ENCODE results near the gene RAD51B. TPM values are rescaled to one million over a fixed set of nuclear protein-coding genes. Genes with fewer than 3 reads are reported as not detected.

The RAD51B gene
- total RNA-seq, 1 experiment from 2014 or later = 29.9 TPM

DNA sequence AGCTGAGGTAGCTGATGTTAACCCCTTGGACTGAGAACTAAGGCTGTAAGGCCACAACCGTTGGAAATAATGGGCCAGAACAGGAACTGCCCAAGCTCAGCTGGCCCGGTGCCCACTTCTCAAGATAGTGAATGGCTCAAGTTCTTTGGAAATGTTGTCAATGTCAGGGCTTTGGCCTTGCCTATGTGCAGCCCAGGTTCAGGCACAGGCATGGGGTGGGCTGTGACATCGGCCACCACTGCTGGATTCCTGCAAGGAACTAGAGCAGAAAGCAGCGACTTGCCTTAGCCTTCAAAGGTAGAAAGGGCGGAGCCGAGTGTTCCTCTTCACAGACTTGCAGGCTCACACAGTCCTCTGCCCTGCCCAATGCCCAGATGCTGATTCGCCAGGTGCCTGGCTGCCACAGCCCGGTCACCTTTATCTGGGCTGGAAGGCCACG lies 682.1 kb downstream of the RAD51B start:
- Histone ChIP-seq H3F3A (ENCODE audit: insufficient read depth, low read depth) (no peaks in the 10 kb centered on the region), H4K20me1 (ENCODE audit: insufficient read depth) (no peaks in the 10 kb centered on the region), H2AFZ (no peak overlapping the region), H3K4me1 (replicated peaks; ENCODE audit: insufficient read depth) (peaks cover 9% of the 10 kb centered on the region; the same call in 1 of the 2 replicates), H3K9me3 (ENCODE audit: insufficient read depth, low read depth) (no peaks in the 10 kb centered on the region), H3K4me2 (no peak overlapping the region), H3K27ac (no peak overlapping the region), H3K79me2 (ENCODE audit: low read depth) (no peaks in the 10 kb centered on the region), H3K36me3 (ENCODE audit: low read depth) (no peaks in the 10 kb centered on the region), H3K9me2 (ENCODE audit: insufficient read depth) (no peaks in the 10 kb centered on the region), H3K27me3 (ENCODE audit: insufficient read depth, low read depth) (no peaks in the 10 kb centered on the region), H3K4me3 (no peak overlapping the region)
- DNase-seq = no peak
- intact Hi-C loops (cut with micrococcal nuclease; ENCODE audit: unreplicated experiment) = no loop called here
- no TSS peak for BruUV-seq (replicated peaks)
- POLR2A ChIA-PET (ENCODE audit: unreplicated experiment) = no interaction called here
- TF ChIP-seq, protein P1, sequence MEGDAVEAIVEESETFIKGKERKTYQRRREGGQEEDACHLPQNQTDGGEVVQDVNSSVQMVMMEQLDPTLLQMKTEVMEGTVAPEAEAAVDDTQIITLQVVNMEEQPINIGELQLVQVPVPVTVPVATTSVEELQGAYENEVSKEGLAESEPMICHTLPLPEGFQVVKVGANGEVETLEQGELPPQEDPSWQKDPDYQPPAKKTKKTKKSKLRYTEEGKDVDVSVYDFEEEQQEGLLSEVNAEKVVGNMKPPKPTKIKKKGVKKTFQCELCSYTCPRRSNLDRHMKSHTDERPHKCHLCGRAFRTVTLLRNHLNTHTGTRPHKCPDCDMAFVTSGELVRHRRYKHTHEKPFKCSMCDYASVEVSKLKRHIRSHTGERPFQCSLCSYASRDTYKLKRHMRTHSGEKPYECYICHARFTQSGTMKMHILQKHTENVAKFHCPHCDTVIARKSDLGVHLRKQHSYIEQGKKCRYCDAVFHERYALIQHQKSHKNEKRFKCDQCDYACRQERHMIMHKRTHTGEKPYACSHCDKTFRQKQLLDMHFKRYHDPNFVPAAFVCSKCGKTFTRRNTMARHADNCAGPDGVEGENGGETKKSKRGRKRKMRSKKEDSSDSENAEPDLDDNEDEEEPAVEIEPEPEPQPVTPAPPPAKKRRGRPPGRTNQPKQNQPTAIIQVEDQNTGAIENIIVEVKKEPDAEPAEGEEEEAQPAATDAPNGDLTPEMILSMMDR (conservative IDR thresholded peaks at IDR 0.05) = no peak
- no peak for TF ChIP-seq EZH2 (IDR thresholded peaks at IDR 0.05; ENCODE audit: low read depth)
- CTCF ChIA-PET = no interaction called here

DNA sequence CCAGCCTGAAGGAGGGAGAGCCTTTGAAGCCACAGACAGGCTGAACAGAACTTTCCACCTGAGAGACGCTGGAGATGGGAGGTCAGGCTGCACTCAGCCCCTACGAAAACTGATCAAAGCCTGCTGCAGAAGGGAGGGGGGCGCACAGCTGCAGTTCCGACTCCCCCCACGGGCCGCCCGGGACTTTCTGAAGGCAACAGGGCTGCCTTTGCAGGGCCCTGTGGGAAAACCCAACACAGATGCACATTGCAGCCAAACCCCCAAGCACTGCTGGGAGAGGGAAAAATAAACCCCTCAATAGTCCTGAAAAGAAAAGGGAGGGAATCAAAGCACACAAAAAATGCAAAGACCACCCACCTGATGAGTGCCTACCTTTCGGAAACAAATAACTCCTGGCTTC lies 682.7 kb downstream of the RAD51B start:
- no peak overlapping the region for H2AFZ ChIP-seq
- CTCF ChIA-PET = no interaction called here
- H3K4me2 ChIP-seq = no peak overlapping the region
- no peaks in the 10 kb centered on the region for H3F3A ChIP-seq (ENCODE audit: insufficient read depth, low read depth)
- no peaks in the 10 kb centered on the region for H3K9me3 ChIP-seq (ENCODE audit: insufficient read depth, low read depth)
- H3K4me1 ChIP-seq (replicated peaks; ENCODE audit: insufficient read depth) = peaks cover 15% of the 10 kb centered on the region; the same call in 1 of the 2 replicates
- intact Hi-C loops (cut with micrococcal nuclease; ENCODE audit: unreplicated experiment) = no loop called here
- no peak for DNase-seq
- POLR2A ChIA-PET (ENCODE audit: unreplicated experiment) = no interaction called here
- H3K27ac ChIP-seq = no peak overlapping the region
- no peak for TF ChIP-seq EZH2 (IDR thresholded peaks at IDR 0.05; ENCODE audit: low read depth)
- TF ChIP-seq, protein P1 (conservative IDR thresholded peaks at IDR 0.05) = no peak
- H4K20me1 ChIP-seq (ENCODE audit: insufficient read depth) = no peaks in the 10 kb centered on the region
- no peak overlapping the region for H3K4me3 ChIP-seq
- H3K79me2 ChIP-seq (ENCODE audit: low read depth) = no peaks in the 10 kb centered on the region
- BruUV-seq (replicated peaks) = no TSS peak
- no peaks in the 10 kb centered on the region for H3K36me3 ChIP-seq (ENCODE audit: low read depth)
- no peaks in the 10 kb centered on the region for H3K9me2 ChIP-seq (ENCODE audit: insufficient read depth)
- no peaks in the 10 kb centered on the region for H3K27me3 ChIP-seq (ENCODE audit: insufficient read depth, low read depth)

DNA sequence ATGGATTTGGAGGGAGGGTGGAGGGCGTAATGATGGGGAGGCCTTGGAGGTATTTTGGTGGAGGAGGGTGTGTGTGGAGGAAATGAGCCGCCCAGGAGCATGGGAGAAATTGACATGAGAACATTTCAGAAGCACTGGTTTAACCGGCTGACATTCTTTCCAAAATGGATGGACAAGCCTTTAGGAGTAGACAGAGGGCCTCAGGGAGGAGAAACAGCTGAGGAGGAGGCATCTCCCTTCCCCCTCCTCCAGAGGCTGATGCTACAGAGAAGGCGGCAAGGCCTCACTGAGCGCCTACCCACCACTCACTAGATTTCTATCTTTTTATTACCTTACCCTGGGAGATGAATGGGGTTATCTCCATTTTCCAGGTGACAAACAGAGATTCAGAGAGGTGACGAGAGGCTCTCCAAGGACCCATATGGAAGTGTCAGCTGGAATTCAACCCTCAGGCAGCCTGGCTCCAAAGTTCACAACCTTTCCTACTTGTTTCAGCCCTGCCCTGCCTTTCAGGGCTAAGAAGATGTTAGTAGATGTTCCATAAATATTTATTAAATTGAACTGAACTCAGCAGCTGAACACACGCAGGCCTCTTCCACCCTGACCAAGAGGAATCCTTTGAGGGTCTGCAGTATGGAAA lies 683.7 kb downstream of the RAD51B start:
- intact Hi-C loops (cut with micrococcal nuclease; ENCODE audit: unreplicated experiment) = no loop called here
- POLR2A ChIA-PET (ENCODE audit: unreplicated experiment) = no interaction called here

More for the DNA sequence above, 683.7 kb downstream of the RAD51B start:
- no peak for DNase-seq
- Histone ChIP-seq H3K27me3 (ENCODE audit: insufficient read depth, low read depth) (no peaks in the 10 kb centered on the region), H3K4me2 (no peak overlapping the region), H3K4me3 (no peak overlapping the region), H3F3A (ENCODE audit: insufficient read depth, low read depth) (no peaks in the 10 kb centered on the region), H3K9me3 (ENCODE audit: insufficient read depth, low read depth) (no peaks in the 10 kb centered on the region), H3K27ac (no peak overlapping the region), H4K20me1 (ENCODE audit: insufficient read depth) (no peaks in the 10 kb centered on the region), H3K36me3 (ENCODE audit: low read depth) (no peaks in the 10 kb centered on the region), H3K9me2 (ENCODE audit: insufficient read depth) (no peaks in the 10 kb centered on the region), H3K79me2 (ENCODE audit: low read depth) (no peaks in the 10 kb centered on the region), H2AFZ (no peak overlapping the region), H3K4me1 (replicated peaks; ENCODE audit: insufficient read depth) (peaks cover 18% of the 10 kb centered on the region; the same call in 1 of the 2 replicates)
- BruUV-seq (replicated peaks) = no TSS peak
- CTCF ChIA-PET = no interaction called here
- TF ChIP-seq, protein P1 (conservative IDR thresholded peaks at IDR 0.05) = no peak
